Activated CD4-positive, alpha-beta T cell treated with anti-CD3 and anti-CD28 coated beads, Interleukin-2, Interleukin-6, amounts not matched to agents 100 ng/mL and 50 ng/mL, durations not matched to agents 16 hours and 8 hours (primary cell): ENCODE data around the gene FREY1.

Experiments
- DNase-seq: peaks from one replicate; pipeline ENCODE4 v3.0.0-alpha.2; 2020

FREY1 gene

DNA sequence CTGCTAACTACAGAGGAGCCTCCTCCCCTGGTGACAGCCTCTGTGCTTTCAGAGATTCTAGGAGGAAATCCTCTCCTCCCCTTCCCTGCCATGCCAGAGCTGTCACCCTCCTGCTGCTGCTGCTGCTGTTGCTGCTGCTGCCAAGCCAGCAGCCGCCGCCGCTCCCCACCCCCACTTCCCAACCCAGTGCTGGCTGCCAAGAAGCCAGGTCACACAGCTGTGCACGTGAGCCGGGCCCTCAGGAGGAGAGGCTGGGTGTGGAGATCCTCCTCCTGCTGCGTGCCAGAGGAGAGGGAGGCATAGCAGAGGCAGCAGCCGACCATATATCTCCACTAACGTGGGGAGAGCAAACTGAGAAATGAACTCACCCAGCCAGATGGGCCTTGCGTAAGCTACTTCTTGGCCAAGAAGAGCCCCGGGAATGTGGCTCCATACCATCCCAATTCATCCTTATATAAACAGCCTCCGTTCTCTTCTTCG is 47.4 kb downstream of the FREY1 start:
- DNase-seq, result no peak

DNA sequence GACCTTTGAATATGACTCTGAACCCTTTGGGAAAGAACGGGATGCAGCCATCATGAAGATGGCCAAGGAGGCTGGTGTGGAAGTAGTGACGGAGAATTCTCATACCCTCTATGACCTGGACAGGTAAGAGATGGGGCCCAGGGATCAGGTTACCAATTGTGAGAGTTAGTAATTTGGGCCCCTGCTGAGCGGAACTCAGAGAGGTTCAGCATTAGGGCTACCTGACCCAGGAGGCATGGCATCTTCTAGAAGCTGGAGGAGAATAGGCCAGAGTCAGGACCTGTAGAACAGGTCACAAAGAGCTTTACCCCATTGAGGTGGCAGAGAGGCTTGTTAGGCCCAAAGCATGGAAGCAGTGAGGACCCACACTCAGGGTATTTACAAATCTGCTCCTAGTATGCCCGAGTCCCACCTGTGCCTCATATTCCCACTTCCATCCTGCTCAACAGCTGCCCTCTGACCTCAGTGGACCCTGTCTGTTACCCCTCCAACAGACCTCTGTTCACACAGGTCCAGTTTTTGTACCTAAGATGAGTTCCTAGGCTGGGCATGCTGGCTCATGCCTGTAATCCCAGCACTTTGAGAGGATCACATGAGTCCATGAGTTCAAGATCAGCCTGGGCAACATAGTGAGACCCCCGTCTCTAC is 48.2 kb downstream of the FREY1 start:
- no peak for DNase-seq

DNA sequence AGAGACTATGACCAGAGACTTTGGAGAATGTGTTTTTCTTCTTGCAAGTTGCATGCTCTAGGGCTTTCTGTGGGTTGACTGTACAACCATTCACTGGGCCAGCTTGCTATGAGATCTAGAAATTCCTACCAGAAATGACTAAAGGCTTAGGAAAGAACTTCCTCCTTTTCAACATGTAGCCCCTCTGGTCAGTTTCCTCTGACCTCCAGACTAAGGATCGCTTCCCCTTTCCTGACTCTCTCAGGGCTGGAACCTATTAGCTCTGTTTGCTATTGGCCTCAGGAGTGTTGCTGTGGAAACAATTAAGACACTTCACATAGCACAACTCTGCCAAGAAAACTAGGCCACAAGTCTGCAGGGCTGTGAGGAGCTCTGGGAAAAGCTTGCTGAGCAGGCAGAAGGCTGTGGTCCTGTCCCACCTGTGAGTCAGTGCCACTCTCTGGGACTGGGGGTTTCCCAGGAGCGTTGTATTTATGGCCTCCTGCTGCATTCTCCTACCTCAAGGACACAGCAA is 49.1 kb downstream of the FREY1 start:
- DNase-seq, result no peak
